Activated CD4-positive, CD25-positive, alpha-beta regulatory T cell (primary cell): ENCODE data around the gene WNK2.

Experiments used
- DNase-seq, 4 experiments: peaks; one replicate each; lab custom pipeline; 2025; lab: John Stamatoyannopoulos, UW

WNK2 gene

DNA sequence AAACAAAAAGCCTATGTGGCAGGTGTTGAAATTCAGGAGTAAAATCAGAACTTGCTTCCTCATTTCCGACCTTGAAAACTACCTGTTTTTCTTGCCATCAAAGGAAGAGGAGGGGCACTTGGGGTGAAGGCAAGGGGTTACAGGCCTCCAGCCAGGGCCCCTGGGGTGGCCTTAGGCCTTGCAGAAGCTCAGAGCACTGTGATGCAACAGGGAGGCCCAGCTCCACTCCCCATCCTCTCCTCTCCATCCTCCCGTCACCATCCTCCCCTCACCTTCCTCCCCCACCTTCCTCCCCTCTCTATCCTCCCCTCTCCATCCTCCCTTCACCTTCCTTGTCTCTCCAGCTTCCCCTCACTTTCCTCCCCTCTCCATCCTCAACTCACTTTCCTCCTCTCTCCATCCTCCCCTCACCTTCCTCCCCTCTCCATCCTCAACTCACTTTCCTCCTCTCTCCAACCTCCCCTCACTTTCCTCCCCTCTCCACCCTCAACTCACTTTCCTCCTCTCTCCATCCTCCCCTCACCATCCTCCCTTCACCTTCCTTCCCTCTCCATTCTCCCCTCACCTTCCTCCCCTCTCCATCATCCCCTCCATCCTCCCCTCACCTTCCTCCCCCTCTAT is 111.6 kb downstream of the WNK2 start:
- no peak for DNase-seq

- DNase-seq, result no peak
Measured at GRCh38 chr9:93296889-93297480, 113.0 kb downstream of the WNK2 start.

DNA sequence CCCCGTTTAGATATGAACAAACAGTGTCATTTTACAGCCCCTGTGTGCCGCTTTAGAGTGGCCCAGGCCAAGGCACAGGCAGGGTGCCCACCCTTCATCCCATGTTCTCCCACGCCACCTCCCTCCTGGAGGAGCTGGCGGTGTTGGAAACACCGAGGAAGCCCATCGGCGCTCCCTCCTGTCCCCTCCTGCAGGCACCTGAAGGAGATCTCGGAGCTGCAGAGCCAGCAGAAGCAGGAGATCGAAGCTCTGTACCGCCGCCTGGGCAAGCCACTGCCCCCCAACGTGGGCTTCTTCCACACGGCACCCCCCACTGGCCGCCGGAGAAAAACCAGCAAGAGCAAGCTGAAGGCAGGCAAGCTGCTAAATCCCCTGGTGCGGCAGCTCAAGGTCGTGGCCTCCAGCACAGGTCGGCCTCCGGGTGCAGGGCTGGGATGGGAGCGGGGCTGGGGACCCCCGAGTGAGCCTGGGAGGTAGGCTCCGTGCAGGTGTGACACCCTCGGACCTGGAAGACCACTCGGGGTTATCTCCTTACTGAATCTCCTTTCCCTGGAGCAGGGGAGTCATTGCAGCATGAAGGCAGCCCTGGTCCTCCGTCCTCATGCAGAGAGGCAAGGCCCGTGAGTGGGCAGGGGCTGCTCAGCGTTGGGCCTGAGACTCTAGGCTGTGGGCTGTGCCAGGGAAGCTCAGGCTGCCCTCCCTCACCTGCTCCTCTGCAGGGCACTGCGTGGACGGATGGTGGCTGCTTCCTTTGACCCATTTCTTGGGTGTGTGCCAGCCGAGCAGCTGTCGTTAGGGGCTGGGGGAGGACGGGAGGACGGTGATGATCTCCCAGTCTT is 113.9 kb downstream of the WNK2 start:
- no peak for DNase-seq

DNA sequence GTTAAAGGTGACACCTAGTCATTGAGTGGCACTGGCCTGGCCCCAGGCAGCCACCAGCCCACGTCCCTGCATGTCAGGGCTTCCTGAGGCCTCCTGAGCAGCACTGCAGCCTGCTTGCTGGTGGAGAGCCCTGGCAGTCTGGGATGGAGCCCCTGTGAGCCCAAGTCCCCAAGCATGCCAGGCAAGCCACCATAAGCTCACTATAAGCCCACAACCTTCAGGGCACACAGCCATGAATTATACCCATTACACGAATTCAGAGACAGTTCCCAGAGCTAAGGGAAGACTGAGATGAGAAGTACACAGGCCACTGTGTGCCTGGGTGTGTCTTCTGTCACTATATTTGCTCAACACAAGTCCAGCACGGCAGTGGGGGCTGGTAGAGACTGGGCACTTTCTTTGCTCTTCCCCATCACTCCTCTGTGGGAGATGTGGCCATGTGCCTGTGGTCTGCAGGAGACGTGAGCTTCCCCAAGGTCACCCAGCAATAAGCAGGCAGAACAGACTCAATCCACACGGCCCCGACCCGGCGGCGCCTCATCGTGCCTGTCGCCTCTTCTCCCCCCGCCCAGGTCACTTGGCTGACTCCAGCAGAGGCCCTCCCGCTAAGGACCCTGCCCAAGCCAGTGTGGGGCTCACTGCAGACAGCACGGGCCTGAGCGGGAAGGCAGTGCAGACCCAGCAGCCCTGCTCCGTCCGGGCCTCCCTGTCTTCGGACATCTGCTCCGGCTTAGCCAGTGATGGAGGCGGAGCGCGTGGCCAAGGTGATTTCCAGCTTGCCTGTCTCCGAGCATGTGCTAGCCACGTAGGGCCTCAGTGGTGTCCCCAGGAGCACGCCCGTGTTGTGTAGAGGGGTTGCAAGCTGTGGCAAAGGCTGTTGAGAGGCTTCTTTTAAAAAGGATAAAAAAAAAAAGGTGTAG is 114.8 kb downstream of the WNK2 start:
- DNase-seq, result no peak

- DNase-seq, result no peak
Measured at GRCh38 chr9:93299418-93300174, 115.7 kb downstream of the WNK2 start.

DNA sequence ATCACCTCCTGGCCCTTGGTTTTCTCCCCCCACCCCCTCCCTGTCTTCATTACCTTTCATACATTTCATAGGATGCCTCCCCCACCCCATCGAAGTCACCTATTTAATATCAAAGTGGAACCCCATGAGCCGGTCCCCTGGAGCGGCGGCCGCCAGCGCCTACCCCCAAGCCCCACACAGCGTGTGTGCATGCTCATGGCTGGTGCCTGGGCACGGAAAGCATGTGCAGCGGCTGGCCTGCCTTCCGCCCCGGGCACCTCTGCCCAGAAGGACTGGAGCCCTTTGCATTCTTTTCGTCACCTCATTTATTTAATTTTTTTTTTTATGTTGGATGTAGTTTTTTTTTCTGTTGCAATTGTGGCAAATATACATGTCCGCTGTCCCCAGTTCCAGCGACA is 116.2 kb downstream of the WNK2 start:
- no peak for DNase-seq

GRCh38 chr9:93300585-93301081 is 116.7 kb downstream of the WNK2 start:
- no peak for DNase-seq

GRCh38 chr9:93301291-93301811 is 117.4 kb downstream of the WNK2 start:
- no peak for DNase-seq

GRCh38 chr9:93301911-93302541 is 118.1 kb downstream of the WNK2 start:
- DNase-seq, result no peak

GRCh38 chr9:93302586-93303257 is 118.8 kb downstream of the WNK2 start:
- peak; percentile 12 to 46 (median 22) for DNase-seq

DNA sequence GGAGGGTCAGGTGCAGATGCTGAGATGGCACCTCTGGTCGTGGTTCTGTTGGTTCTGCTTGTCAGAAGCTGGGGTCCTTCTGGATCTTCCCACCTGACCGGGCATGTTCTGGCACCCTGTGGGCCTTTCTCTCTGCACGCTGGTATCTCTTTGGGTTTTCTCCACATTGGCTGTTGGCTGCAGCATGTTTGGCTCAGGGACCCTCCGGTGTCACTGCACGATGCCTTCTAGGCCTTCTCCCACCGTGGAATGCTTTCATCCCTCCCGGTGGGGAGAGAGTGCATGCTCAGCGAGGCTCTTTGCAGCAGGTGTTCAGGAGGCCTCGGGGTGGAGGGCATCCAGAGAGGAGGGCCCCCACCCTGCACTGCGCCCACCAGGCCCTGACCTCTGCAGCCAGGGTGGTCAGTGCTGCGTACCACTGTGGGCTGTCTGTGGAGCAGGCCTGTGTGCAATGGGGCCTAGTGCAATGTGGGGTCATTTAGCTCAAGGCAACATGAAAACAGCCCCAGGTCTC is 119.4 kb downstream of the WNK2 start:
- DNase-seq, result no peak

GRCh38 chr9:93303806-93304573 is 120.1 kb downstream of the WNK2 start:
- no peak for DNase-seq

DNA sequence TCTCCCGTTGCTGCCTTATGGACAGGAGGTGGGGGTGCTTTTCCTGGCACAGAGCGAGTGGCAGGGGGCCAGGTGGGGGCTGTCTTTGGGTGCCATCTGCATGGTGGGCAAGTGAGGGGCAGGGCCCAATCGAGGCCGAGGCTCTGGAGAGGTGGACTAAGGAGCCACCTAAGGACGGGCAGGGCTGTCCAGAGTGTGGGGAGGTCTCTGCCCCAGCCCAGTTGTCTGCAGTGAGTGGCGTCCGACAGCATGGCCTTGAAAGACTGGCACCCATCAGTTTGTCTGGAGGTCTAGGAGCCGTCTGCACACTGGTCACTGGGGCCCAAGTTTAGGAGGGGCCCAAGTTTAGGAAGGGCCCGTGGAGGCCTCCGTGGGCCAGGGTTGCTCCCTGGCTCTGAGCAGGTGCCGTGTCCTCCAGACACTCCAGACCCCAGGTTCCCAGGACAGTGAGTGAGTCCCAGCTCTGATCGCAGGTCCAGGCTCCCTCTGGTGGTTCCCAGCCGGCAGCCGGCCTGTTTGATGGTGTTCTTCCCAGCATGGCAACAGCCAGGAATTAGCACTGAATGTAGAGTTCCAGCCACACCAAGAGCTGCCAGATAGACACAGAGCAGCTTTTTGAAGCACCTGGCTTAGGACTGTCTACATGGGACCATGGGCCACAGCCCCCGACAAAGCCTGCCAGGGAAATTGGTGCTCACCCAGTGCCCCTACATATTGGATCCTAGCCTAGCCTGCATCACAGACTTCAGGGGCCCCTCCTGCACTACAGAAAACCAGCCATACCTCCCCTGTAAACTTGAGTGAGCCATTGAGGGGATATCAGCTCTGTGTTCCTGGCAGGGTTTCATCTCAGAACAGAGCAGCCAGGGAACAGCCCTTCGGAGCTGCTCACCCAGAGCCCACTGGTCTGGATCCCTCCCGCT is 120.9 kb downstream of the WNK2 start:
- no peak for DNase-seq

- DNase-seq, result no peak
Measured at GRCh38 chr9:93305497-93306020, 121.6 kb downstream of the WNK2 start.

- no peak for DNase-seq
Measured at GRCh38 chr9:93306081-93306480, 122.1 kb downstream of the WNK2 start.

DNA sequence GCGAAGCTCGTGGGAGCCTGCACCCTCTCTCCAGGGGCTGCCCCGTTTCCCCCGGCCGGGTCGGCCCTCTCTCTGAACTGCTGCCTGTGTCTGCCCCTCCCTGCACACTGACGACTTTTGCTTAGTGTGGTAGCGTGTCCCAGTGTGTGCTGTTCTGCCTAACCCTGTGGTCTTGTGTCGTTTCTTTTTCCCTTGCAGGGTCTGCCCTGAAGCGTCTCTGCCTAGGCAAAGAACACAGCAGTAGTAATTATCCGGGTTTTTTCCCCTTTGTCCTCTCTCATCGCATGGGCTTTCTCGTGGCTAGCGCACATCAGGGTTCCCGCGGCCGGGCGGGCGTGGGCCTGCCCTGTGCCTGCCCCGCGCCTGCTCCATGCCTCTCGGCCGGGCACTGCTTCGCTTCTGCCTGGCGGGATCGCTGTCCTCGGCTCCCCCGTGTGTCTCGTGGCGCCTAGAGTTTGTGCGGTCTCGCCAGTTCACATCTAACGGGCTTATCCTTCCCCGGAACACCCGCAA is 122.7 kb downstream of the WNK2 start:
- no peak for DNase-seq

DNA sequence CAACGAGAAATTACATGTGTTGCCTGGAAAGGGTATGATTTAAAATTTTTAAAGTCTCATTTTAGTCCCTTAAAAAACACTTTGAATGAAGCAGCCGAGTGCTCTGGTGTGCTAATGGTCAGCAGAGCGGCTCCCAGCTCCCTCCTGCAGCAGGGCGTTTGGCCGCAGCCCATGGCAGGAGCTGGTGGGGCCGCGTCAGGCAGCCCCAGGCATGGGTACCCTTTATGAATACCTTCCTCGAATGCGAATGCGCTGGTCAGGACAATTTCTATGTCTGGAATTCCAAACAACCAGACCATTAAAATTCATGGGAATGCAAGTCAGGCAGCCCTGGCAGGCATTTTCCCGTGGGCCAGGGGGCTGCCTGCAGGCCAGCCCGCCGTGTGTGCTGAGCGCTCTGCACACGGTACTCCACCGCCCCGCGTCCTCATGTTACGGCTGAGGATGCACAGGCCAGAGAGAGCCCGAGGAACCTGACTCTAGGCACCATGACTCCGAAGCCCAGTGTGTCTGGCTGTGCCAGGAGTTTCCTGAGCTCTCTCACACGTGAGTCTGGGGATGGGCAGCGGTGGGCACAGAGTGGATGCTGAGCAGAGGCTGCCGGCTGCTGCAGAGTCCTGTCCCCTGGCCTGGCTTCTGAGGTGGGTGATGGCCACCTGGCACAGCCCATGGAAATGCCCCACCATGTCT is 123.7 kb downstream of the WNK2 start:
- DNase-seq, result no peak
